Measurements from ENCODE around the gene TXNL4B.

TXNL4B gene

DNA sequence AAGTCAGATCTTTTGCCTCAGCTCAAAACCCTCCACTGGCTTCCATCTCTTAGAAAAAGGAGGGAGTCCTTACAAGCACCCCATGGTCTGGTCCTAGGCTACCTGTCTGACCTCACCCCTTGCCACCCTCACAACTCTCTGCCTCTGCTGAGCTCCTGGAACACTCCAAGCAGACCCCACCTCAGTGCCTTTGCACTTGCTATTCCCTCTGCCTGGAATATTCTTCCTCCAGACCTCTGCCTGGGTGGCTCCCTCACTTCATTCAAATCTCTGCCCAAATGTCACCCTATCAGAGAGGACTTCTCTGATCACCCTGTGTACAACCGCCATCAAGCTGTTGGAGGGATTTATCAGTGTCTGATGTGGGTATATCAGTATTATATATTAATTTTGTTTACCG lies 41.1 kb upstream of the TXNL4B start:
- no peak overlapping the region for H3K4me3 ChIP-seq (ENCODE audit: low read depth, low read length)
- CTCF ChIA-PET: interaction anchor here (2.0 to 2.1 kb wide), 2 partner anchors 10 to 332 kb away, joined by 6 to 8 read pairs; no protein-coding TSS in a partner anchor
- POLR2A ChIA-PET: no interaction called here
- TF ChIP-seq, protein P1, sequence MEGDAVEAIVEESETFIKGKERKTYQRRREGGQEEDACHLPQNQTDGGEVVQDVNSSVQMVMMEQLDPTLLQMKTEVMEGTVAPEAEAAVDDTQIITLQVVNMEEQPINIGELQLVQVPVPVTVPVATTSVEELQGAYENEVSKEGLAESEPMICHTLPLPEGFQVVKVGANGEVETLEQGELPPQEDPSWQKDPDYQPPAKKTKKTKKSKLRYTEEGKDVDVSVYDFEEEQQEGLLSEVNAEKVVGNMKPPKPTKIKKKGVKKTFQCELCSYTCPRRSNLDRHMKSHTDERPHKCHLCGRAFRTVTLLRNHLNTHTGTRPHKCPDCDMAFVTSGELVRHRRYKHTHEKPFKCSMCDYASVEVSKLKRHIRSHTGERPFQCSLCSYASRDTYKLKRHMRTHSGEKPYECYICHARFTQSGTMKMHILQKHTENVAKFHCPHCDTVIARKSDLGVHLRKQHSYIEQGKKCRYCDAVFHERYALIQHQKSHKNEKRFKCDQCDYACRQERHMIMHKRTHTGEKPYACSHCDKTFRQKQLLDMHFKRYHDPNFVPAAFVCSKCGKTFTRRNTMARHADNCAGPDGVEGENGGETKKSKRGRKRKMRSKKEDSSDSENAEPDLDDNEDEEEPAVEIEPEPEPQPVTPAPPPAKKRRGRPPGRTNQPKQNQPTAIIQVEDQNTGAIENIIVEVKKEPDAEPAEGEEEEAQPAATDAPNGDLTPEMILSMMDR (IDR thresholded peaks at IDR 0.05; ENCODE audit: insufficient read depth, low read length, missing control alignments): no peak
- DNase-seq (ENCODE audit: low read depth, low spot score): no peak

DNA sequence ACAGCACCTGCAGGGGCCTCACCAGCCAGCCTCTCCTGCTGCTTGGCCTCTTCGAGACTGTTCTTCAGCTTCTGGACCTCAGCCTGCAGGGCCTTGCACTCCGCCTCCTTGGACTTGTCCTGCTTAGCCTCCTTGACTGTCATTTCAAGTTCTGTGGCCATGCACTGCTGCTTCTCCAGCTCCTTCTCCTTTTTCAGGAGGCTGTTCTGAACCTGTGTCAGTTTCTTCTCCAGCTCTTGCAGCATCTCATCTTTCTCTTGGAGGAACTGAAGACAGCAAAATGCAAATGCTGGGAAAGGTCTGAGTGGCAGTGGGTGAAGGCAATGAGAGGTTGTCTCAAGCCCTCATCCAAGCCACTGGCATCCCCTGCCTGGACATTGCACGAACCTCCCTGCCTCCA lies 39.3 kb upstream of the TXNL4B start:
- TF ChIP-seq, protein P1 (IDR thresholded peaks at IDR 0.05; ENCODE audit: insufficient read depth, low read length, missing control alignments): no peak
- no peak for DNase-seq (ENCODE audit: low read depth, low spot score)
- ChIA-PET POLR2A (no interaction called here), CTCF (interaction anchor here (0.9 kb wide), 1 partner anchor 9 kb away, joined by 4 read pairs; no protein-coding TSS in a partner anchor)
- no peak overlapping the region for H3K4me3 ChIP-seq (ENCODE audit: low read depth, low read length)

DNA sequence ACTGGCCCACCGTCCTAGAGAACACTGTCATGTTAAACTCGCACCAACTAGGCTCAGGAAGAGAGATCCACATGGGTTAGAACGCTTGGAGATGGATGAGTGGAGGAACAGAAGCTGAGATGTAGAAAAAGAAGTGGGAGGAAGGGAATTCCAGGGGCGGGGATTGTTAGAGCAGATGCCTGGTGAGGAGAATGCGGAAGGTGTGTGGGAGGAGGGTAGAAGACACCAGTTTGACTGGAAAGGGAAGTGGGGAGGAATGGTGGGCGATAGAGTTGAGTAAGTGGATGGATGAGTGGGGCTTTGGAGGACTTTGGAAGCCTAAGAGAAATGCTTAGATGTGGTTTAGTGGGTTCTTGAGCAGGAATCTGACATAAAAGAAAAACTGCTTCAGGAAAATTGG lies 37.6 kb upstream of the TXNL4B start:
- DNase-seq (ENCODE audit: low read depth, low spot score): no peak
- CTCF ChIA-PET: interaction anchor here (1.0 to 2.0 kb wide), 2 partner anchors 269 to 335 kb away, joined by 3 to 6 read pairs; no protein-coding TSS in a partner anchor
- TF ChIP-seq, protein P1 (IDR thresholded peaks at IDR 0.05; ENCODE audit: insufficient read depth, low read length, missing control alignments): no peak
- POLR2A ChIA-PET: no interaction called here
- H3K4me3 ChIP-seq (ENCODE audit: low read depth, low read length): no peak overlapping the region

DNA sequence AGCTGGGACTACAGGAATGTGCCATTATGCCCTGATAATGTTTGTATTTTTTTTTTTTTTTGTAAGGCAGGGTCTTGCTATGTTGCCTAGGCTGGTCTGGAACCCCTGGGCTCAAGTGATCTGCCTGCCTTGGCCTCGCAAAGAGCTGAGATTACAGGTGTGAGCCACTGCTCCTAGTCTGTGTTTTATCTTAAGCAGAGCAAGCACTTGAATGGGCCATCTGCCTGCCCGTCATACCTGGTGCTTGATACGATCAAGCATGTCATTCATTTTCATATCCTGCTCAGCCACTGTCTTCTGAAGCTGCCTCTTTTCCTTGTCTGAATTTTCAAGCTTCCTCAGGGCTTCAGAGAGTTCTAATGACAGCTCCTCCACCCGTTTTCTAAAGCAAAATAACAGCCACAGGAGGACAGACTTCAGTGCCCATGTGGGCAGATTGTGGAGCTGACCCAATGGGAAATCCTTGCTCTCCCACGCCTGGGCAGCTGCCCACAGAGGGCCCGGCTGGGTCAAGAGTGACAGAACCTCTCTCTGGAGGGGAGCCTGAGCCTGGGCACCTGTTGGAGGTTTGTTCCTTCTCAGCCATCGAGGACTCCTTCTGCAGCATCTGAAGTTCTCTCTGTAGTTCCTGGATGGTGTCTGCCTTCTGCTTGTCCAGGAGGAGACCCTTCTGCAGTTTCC lies 36.7 kb upstream of the TXNL4B start:
- POLR2A ChIA-PET: no interaction called here
- H3K4me3 ChIP-seq (ENCODE audit: low read depth, low read length): no peak overlapping the region
- CTCF ChIA-PET: interaction anchor here (0.9 to 2.0 kb wide), 5 partner anchors 11 to 1748 kb away, joined by 3 to 6 read pairs (median 3); no protein-coding TSS in a partner anchor
- TF ChIP-seq, protein P1 (IDR thresholded peaks at IDR 0.05; ENCODE audit: insufficient read depth, low read length, missing control alignments): no peak
- no peak for DNase-seq (ENCODE audit: low read depth, low spot score)

DNA sequence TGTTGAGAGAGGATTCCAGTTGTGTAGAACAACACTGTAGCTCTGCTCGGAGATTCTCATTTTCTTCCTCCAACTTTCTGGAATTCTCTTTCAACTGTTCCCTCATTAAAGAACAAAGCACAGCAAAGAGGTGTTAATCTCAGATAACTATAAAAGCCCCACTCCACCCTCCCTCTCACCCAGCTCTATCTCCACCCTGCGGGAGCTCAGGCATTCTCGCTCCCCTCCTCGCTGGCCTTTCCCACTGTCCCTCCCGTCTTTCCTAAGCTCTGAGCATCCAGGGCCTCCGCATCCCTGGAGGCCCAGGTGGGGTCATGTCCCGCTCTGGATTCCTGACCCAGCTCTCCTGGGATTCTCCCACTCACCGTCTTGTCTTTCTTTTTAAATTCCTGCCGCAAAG lies 35.3 kb upstream of the TXNL4B start:
- TF ChIP-seq, protein P1 (IDR thresholded peaks at IDR 0.05; ENCODE audit: insufficient read depth, low read length, missing control alignments): no peak
- H3K4me3 ChIP-seq (ENCODE audit: low read depth, low read length): no peak overlapping the region
- CTCF ChIA-PET: interaction anchor here (1.7 kb wide), 2 partner anchors 338 to 1906 kb away, joined by 6 read pairs; no protein-coding TSS in a partner anchor
- POLR2A ChIA-PET: no interaction called here
- DNase-seq (ENCODE audit: low read depth, low spot score): no peak

DNA sequence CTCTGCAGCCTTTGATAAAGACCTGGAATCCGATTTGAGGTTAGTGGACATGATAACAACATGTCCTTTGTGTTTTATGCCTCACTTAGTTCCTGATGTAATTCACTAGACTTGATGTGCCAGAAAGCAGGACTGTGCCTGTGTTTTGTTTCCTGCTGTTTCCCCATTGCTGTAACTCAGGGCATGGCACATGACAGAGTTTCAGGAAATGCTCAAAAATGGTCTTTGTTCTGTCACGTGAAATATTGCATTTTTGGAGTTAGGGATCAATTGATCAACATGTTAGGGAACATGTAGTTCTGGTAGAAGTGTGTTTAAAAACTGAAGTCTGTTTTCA lies 33.0 kb upstream of the TXNL4B start:
- POLR2A ChIA-PET: no interaction called here

More for the DNA sequence above, 33.0 kb upstream of the TXNL4B start:
- no peak for DNase-seq (ENCODE audit: low read depth, low spot score)
- CTCF ChIA-PET: interaction anchor here (2.4 kb wide), 1 partner anchor 374 kb away, joined by 8 read pairs; no protein-coding TSS in a partner anchor
- no peak overlapping the region for H3K4me3 ChIP-seq (ENCODE audit: low read depth, low read length)
- TF ChIP-seq, protein P1 (IDR thresholded peaks at IDR 0.05; ENCODE audit: insufficient read depth, low read length, missing control alignments): no peak

Data from AG04449 (cell line).